HG03045 (cell line): Measurements from ENCODE around the gene BNC2.

Experiments used
- ATAC-seq: cut with Tn5 transposase; IDR thresholded peaks from one replicate; pipeline ENCODE4 v1.9.1; 2021; ENCODE audit warnings: mild to moderate bottlenecking, moderate library complexity; ENCODE audit not compliant: unreplicated experiment

BNC2 gene

GRCh38 chr9:16869131-16869881, 1.2 kb downstream of the BNC2 start:
- no peak for ATAC-seq

- no peak for ATAC-seq
These were observed 1.8 kb downstream of the BNC2 start for GRCh38 chr9:16868701-16869100.

GRCh38 chr9:16867576-16868311, 2.7 kb downstream of the BNC2 start:
- ATAC-seq: no peak

- ATAC-seq: no peak
These were observed 3.9 kb downstream of the BNC2 start for GRCh38 chr9:16866587-16866986.

GRCh38 chr9:16864649-16865434, 5.6 kb downstream of the BNC2 start:
- ATAC-seq: no peak

GRCh38 chr9:16848179-16848578, 22.3 kb downstream of the BNC2 start:
- ATAC-seq: no peak

- no peak for ATAC-seq
These were observed 23.5 kb downstream of the BNC2 start for GRCh38 chr9:16846986-16847385.

GRCh38 chr9:16846367-16846766, 24.1 kb downstream of the BNC2 start:
- no peak for ATAC-seq

- no peak for ATAC-seq
These were observed 35.7 kb downstream of the BNC2 start for GRCh38 chr9:16834817-16835216.

- ATAC-seq: no peak
These were observed 37.1 kb downstream of the BNC2 start for GRCh38 chr9:16833296-16833835.

GRCh38 chr9:16832101-16832500, 38.4 kb downstream of the BNC2 start:
- no peak for ATAC-seq

GRCh38 chr9:16830806-16831205, 39.7 kb downstream of the BNC2 start:
- ATAC-seq: no peak

GRCh38 chr9:16828340-16829281, 41.9 kb downstream of the BNC2 start:
- no peak for ATAC-seq

- no peak for ATAC-seq
These were observed 44.4 kb downstream of the BNC2 start for GRCh38 chr9:16825971-16826625.

GRCh38 chr9:16825331-16825725, 45.1 kb downstream of the BNC2 start:
- no peak for ATAC-seq

- ATAC-seq: no peak
These were observed 45.7 kb downstream of the BNC2 start for GRCh38 chr9:16824545-16825330.

GRCh38 chr9:16823906-16824305, 46.6 kb downstream of the BNC2 start:
- no peak for ATAC-seq

- no peak for ATAC-seq
These were observed 49.1 kb downstream of the BNC2 start for GRCh38 chr9:16821344-16821743.

- ATAC-seq: no peak
These were observed 53.0 kb downstream of the BNC2 start for GRCh38 chr9:16817514-16817913.
